Activated CD4-positive, CD25-positive, alpha-beta regulatory T cell treated with anti-CD3 and anti-CD28 coated beads, Interleukin-2, amount 50 U/mL, for 24 hours (primary cell): Measurements from ENCODE around the gene MRAS.
"Not testable (repeated sequence)": the region's sequence is repeated elsewhere in the genome, so short reads cannot be mapped to it uniquely, and the experiment has no call there.

Experiments used
- ATAC-seq, 2 donors: fragments of 150-1000 bp; cut with Tn5 transposase; one replicate each; pipeline ENCODE4 v1.10.0; 2021; ENCODE audit warnings: mild to moderate bottlenecking in 1 of 2, moderate library complexity in 1 of 2

The MRAS gene

DNA sequence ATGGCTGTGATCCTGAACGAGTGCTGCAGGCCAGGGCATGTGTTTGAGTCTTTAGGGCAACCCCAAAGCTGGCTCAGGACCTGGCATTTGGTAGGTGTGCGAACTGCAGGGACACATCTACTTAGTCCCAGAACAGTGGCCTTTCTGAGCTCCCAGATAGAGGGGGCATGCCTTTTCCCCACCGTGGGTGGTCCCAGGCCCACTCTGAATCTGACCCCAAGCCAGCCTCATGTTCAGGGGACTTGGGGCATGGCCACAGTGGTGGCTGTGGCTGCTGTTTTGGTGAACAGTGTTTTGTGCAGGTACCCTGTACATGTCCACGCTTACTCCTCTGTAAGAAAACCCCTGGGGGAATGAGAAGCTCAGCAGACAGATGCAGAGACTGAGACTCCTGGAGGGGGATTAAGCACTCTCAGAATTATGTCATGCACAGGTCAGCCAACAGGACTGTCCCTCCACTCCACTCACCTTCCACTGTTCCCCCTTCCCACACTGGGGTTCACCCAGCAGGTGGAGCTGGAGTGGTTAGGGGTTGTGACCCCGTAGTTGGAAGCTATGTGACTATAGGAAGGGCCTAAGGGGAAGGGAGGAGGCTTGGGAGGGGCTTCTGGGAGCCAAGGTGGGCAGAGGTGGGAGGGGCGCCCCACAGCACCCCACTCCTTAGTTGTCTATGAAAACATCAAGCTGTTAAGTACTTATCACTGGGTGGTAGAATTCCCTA is 102.5 kb downstream of the MRAS start:
- ATAC-seq: no peak

DNA sequence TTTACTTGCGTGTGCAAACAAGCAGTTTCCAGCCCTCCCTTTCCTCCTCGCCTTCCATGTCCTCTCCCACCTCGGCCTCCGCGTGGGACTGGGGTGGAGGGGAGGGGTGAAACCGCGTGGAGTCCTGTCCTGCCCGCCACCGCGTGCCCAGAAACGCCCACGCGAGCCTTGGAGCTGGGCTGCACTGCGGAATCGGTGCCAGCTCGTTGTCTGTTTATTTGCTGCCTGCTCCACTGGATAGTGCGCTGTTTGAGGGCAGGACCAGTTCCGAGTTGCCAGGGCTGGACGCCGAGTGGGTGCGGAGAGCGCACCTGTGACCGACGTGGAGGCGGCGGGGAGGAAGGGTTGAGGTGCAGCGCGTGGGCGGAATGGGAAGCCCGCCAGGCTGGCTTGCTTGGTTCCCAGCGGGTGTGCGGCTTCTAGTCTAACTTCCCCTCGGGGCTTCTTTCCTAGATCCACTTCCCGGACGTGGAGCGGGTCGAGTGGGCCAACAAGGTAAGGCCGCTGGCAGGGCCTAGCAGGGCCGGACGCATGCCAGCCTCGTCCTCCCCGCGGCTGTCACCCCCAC is 103.3 kb downstream of the MRAS start:
- no peak for ATAC-seq

DNA sequence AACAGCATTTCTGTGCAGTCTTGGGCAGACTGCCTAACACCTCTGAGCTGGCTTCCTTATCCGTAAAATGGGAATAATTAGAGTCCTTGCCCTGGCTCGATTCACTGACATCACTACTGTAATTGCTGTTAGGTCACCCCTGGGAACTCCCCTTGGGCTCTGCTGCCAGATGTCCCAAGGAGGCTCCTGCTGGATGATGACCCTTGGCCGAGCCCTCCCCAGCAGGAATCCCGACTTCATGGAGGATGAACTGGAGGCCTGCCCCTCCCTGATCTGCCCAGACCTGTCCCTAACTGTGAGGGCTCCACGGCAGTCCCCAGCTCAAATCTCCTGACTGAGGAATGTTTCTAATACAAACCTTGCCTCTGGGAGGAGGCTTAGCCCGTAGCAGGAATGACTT is 104.1 kb downstream of the MRAS start:
- ATAC-seq: no peak

DNA sequence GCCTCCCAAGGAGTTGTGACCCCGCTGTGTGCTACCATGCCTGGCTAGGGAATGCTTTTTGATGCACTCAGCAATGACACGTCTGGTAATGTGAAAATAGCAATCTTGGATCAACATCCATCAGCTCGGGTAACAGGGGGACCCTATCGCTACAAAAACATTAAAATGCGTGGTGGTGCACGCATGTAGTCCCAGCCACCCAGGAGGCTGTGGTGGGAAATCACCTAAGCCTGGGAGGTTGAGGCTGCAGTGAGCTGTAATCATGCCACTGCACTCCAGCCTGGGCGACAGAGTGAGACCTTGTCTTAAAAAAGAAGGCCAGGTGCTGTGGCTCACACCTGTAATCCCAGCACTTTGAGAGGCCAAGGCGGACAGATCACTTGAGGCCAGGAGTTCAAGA is 105.6 kb downstream of the MRAS start:
- not testable (repeated sequence) for ATAC-seq
